A172 (cell line): ENCODE results near the gene PBX4. TPM values are rescaled to one million over a fixed set of nuclear protein-coding genes. Genes with fewer than 3 reads are reported as not detected.

Source experiments
- DNase-seq: peaks from one replicate; pipeline ENCODE4 v3.0.0-alpha.2; 2015; ENCODE audit warnings: low spot score
- total RNA-seq: library from RNA; depleted of rRNA; stranded (reverse); fragments of >200 nt; shearing (Covaris generic); gene quantifications from 2 replicates; pipeline ENCODE4 v1.2.3, GENCODE V29; 2014

The PBX4 gene
- total RNA-seq, 1 experiment from 2014 or later: 3.9 TPM

- no peak for DNase-seq
Measured at GRCh38 chr19:19540064-19540714, 78.3 kb downstream of the PBX4 start.

GRCh38 chr19:19539698-19540063, 78.8 kb downstream of the PBX4 start:
- no peak for DNase-seq

GRCh38 chr19:19538785-19539166, 79.7 kb downstream of the PBX4 start:
- DNase-seq: no peak

- DNase-seq: no peak
Measured at GRCh38 chr19:19538061-19538784, 80.3 kb downstream of the PBX4 start, which contains the start of gene CILP2. Gene CILP2 (plus strand): TSS chr19:19538265. CDS start chr19:19538350, 85 bp downstream.

GRCh38 chr19:19537075-19538048, 81.1 kb downstream of the PBX4 start:
- no peak for DNase-seq

- DNase-seq: no peak
Measured at GRCh38 chr19:19535311-19536191, 82.9 kb downstream of the PBX4 start.

- no peak for DNase-seq
Measured at GRCh38 chr19:19534556-19535265, 83.8 kb downstream of the PBX4 start.

- DNase-seq: no peak
Measured at GRCh38 chr19:19533841-19534240, 84.6 kb downstream of the PBX4 start.

GRCh38 chr19:19532806-19533701, 85.4 kb downstream of the PBX4 start:
- DNase-seq: no peak

GRCh38 chr19:19531951-19532805, 86.3 kb downstream of the PBX4 start:
- DNase-seq: peak; percentile 34

- no peak for DNase-seq
Measured at GRCh38 chr19:19530889-19531288, 87.6 kb downstream of the PBX4 start.

GRCh38 chr19:19530423-19530804, 88.1 kb downstream of the PBX4 start:
- DNase-seq: no peak

GRCh38 chr19:19529783-19530422, 88.6 kb downstream of the PBX4 start:
- DNase-seq: no peak

GRCh38 chr19:19528721-19529490, 89.6 kb downstream of the PBX4 start, which contains the start of gene YJEFN3:
Gene YJEFN3 (plus strand): TSS chr19:19528911. CDS start chr19:19528933, 22 bp downstream.
- no peak for DNase-seq

- DNase-seq: no peak
Measured at GRCh38 chr19:19527674-19528625, 90.5 kb downstream of the PBX4 start.

- no peak for DNase-seq
Measured at GRCh38 chr19:19527371-19527656, 91.2 kb downstream of the PBX4 start.
